A549 (cell line): Measurements from ENCODE around the gene UGT1A9.

Experiments
- BHLHE40 ChIP-seq: IDR thresholded peaks from 2 replicates; pipeline ENCODE4 v1.6.1; 2012; ENCODE audit warnings: low read depth, low read length, inconsistent platforms
- EP300 ChIP-seq, 2 experiments: fragments of >200 bp; sonication (Bioruptor Twin); formaldehyde crosslinking; IDR thresholded peaks; 2 replicates in 1 of 2; 3 replicates in 1 of 2; pipeline ENCODE4 v1.6.1; 2016 to 2017
- NFE2L2 ChIP-seq: fragments of 150-350 bp; conservative IDR thresholded peaks from 2 replicates; pipeline ENCODE4 v1.6.1; 2014; ENCODE audit warnings: low read length
- POLR2A ChIP-seq: IDR thresholded peaks from 2 replicates; pipeline ENCODE4 v1.6.1; 2012; ENCODE audit warnings: mild to moderate bottlenecking, low read length
- SMC3 ChIP-seq: fragments of >200 bp; sonication (Bioruptor Twin); formaldehyde crosslinking; IDR thresholded peaks from 3 replicates; pipeline ENCODE4 v1.6.1; 2018; ENCODE audit warnings: inconsistent platforms
- TF ChIP-seq, protein P1 (sequence below): fragments of >200 bp; sonication (Bioruptor Twin); formaldehyde crosslinking; IDR thresholded peaks from 3 replicates; pipeline ENCODE4 v1.5.1; 2016

DNA sequence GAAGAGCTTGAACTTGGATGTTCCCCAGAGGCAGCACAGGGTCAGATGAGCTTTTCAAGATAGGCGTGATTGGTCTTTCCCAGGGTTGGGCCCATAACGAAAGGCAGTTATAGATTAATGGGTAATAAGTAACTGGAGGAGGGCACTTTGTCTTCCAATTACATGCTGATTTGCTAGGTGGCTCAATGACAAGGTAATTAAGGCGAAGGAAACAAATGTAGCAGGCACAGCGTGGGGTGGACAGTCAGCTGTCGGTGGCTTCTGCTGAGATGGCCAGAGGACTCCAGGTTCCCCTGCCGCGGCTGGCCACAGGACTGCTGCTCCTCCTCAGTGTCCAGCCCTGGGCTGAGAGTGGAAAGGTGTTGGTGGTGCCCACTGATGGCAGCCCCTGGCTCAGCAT lies 46.9 kb downstream of the UGT1A9 start, which contains the start of gene UGT1A4:
- TF ChIP-seq, protein P1, sequence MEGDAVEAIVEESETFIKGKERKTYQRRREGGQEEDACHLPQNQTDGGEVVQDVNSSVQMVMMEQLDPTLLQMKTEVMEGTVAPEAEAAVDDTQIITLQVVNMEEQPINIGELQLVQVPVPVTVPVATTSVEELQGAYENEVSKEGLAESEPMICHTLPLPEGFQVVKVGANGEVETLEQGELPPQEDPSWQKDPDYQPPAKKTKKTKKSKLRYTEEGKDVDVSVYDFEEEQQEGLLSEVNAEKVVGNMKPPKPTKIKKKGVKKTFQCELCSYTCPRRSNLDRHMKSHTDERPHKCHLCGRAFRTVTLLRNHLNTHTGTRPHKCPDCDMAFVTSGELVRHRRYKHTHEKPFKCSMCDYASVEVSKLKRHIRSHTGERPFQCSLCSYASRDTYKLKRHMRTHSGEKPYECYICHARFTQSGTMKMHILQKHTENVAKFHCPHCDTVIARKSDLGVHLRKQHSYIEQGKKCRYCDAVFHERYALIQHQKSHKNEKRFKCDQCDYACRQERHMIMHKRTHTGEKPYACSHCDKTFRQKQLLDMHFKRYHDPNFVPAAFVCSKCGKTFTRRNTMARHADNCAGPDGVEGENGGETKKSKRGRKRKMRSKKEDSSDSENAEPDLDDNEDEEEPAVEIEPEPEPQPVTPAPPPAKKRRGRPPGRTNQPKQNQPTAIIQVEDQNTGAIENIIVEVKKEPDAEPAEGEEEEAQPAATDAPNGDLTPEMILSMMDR = no peak
- no peak for TF ChIP-seq EP300 (IDR thresholded peaks at IDR 0.05)
- TF ChIP-seq NFE2L2 = no peak
- TF ChIP-seq SMC3 = no peak
- TF ChIP-seq BHLHE40 = no peak
- TF ChIP-seq POLR2A = no peak
